Mesothelial cell of epicardium (in vitro differentiated cells): Measurements from ENCODE around the gene SON. TPM values are rescaled to one million over a fixed set of nuclear protein-coding genes. Genes with fewer than 3 reads are reported as not detected.

Experiments used
- DNase-seq, 2 experiments: peaks; one replicate each; pipeline ENCODE4 v3.0.0; 2021; ENCODE audit warnings: low spot score in 2 of 2; ENCODE audit not compliant: unreplicated experiment in 2 of 2
- H3K27ac Mint-ChIP-seq: 2 replicates; pipeline ENCODE4 v1.8.0; 2021; ENCODE audit warnings: mixed read lengths
- H3K27me3 Mint-ChIP-seq: 2 replicates; pipeline ENCODE4 v1.8.0; 2021; ENCODE audit warnings: low read depth, mixed read lengths
- H3K36me3 Mint-ChIP-seq: 2 replicates; pipeline ENCODE4 v1.8.0; 2021; ENCODE audit warnings: mixed read lengths
- H3K4me1 Mint-ChIP-seq: 2 replicates; pipeline ENCODE4 v1.8.0; 2021; ENCODE audit warnings: mixed read lengths
- H3K4me3 Mint-ChIP-seq: 2 replicates; pipeline ENCODE4 v1.8.0; 2021; ENCODE audit warnings: mild to moderate bottlenecking, moderate library complexity, mixed read lengths
- H3K9me3 Mint-ChIP-seq: 2 replicates; pipeline ENCODE4 v1.8.0; 2021; ENCODE audit warnings: mixed read lengths
- CTCF ChIP-seq: fragments of 200-600 bp; sonication (generic); IDR thresholded peaks from one replicate; pipeline ENCODE4 v1.5.0; 2021; ENCODE audit warnings: antibody characterized with exemption; ENCODE audit not compliant: unreplicated experiment
- total RNA-seq: library from RNA; stranded (reverse); gene quantifications from 3 replicates; pipeline ENCODE4 v1.2.1, GENCODE V29; 2021

Gene SON
- total RNA-seq, 1 donor from 2014 or later, result 427 TPM

- no peaks in the 10 kb centered on the region for H3K9me3 Mint-ChIP-seq
- no peak overlapping the region for H3K27ac Mint-ChIP-seq
- H3K4me3 Mint-ChIP-seq, result no peak overlapping the region
- DNase-seq, result no peak
- H3K36me3 Mint-ChIP-seq, result peaks cover 26% of the 10 kb centered on the region
- no peak for TF ChIP-seq CTCF
- no peaks in the 10 kb centered on the region for H3K27me3 Mint-ChIP-seq
- H3K4me1 Mint-ChIP-seq, result no peaks in the 10 kb centered on the region
Observed at GRCh38 chr21:33522953-33523349, 19.9 kb upstream of the SON start.

GRCh38 chr21:33531007-33531406 is 11.8 kb upstream of the SON start:
- H3K36me3 Mint-ChIP-seq, result peaks cover 38% of the 10 kb centered on the region
- no peak for DNase-seq
- no peaks in the 10 kb centered on the region for H3K27me3 Mint-ChIP-seq
- no peak for TF ChIP-seq CTCF
- no peak overlapping the region for H3K27ac Mint-ChIP-seq
- no peaks in the 10 kb centered on the region for H3K9me3 Mint-ChIP-seq
- no peaks in the 10 kb centered on the region for H3K4me1 Mint-ChIP-seq
- no peak overlapping the region for H3K4me3 Mint-ChIP-seq

- TF ChIP-seq CTCF, result no peak
- Mint-ChIP-seq H3K4me3 (no peak overlapping the region), H3K9me3 (peaks cover 4% of the 10 kb centered on the region), H3K4me1 (peaks cover 17% of the 10 kb centered on the region), H3K27me3 (no peaks in the 10 kb centered on the region), H3K36me3 (peaks cover 32% of the 10 kb centered on the region), H3K27ac (no peak overlapping the region)
- DNase-seq, result no peak
Observed at GRCh38 chr21:33537212-33537611, 5.6 kb upstream of the SON start.

GRCh38 chr21:33539616-33540015 is 3.2 kb upstream of the SON start:
- TF ChIP-seq CTCF, result no peak
- peaks cover 25% of the 10 kb centered on the region for H3K4me1 Mint-ChIP-seq
- peaks cover 25% of the 10 kb centered on the region for H3K36me3 Mint-ChIP-seq
- DNase-seq, result no peak
- no peaks in the 10 kb centered on the region for H3K27me3 Mint-ChIP-seq
- H3K4me3 Mint-ChIP-seq, result no peak overlapping the region
- H3K9me3 Mint-ChIP-seq, result peaks cover 4% of the 10 kb centered on the region
- H3K27ac Mint-ChIP-seq, result no peak overlapping the region

GRCh38 chr21:33540711-33541104 is 2.1 kb upstream of the SON start:
- Mint-ChIP-seq H3K36me3 (peaks cover 20% of the 10 kb centered on the region), H3K27me3 (no peaks in the 10 kb centered on the region), H3K9me3 (peaks cover 4% of the 10 kb centered on the region), H3K27ac (peak overlapping the region; percentile 94), H3K4me3 (peak overlapping the region; percentile 89), H3K4me1 (peaks cover 35% of the 10 kb centered on the region)
- no peak for TF ChIP-seq CTCF
- DNase-seq, result no peak

- TF ChIP-seq CTCF, result no peak
- Mint-ChIP-seq H3K4me3 (peak overlapping the region; percentile 89), H3K36me3 (peaks cover 22% of the 10 kb centered on the region), H3K27me3 (no peaks in the 10 kb centered on the region), H3K9me3 (peaks cover 4% of the 10 kb centered on the region), H3K27ac (peak overlapping the region; percentile 100), H3K4me1 (peaks cover 39% of the 10 kb centered on the region)
- DNase-seq, result no peak
Observed at GRCh38 chr21:33541105-33541711, 1.6 kb upstream of the SON start.
